HG03378 (cell line): ENCODE data around the gene ELF1.

Experiments
- ATAC-seq: cut with Tn5 transposase; IDR thresholded peaks from one replicate; pipeline ENCODE4 v1.9.1; 2021; ENCODE audit warnings: mild to moderate bottlenecking, moderate library complexity; ENCODE audit not compliant: unreplicated experiment

The ELF1 gene

DNA sequence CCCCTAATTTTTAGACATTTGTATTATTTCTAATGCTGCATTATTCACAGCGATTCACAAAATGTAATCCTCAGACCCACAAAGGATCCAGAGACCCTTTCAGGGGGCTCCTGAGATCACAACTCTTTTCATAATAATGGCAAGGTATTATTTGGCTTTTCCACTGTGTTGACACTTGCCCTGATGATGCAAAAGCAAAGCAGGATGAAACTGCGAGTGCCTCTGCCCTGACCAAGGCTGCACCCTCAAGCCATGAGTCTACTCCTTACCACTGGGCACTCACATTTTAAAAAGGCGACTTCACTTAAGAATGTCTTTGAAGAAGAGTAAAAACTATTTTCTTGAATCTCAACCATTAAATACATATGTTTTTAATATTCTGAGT, 11.4 kb downstream of the ELF1 start:
- no peak for ATAC-seq

DNA sequence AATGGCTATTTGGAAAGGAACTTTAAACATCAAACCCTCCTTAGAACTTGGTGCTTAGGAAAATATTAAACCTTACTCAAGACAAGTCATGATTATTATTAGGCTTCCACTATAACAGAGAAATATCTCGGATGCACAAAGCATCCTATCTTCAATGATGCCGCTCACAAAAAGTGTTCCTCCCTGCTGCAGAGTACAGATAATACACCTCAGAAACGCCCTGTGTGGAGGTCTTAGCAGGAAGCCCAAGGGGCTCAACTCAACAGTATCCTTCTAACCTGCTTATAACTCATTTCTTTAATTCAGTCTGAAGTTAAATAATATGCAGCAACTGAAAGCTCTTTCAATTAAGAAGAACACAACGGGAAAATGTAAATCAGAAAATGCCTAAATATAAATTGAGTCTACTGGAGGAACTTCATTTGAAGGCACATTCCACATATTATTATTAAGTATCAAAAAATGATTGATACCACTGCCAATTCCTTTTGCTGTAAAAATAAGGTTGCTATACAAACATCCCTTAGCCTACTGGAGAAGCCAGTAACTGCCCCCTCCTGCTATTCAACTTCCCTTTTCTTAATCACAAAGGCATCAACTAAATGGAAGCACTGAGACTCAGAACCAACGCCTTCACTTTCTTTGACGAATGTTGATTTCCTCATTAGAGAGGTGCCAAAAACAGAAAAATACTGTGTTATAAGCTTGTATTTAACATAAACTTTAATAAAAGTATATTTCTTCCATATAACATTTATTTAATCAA, 12.0 kb downstream of the ELF1 start:
- no peak for ATAC-seq

DNA sequence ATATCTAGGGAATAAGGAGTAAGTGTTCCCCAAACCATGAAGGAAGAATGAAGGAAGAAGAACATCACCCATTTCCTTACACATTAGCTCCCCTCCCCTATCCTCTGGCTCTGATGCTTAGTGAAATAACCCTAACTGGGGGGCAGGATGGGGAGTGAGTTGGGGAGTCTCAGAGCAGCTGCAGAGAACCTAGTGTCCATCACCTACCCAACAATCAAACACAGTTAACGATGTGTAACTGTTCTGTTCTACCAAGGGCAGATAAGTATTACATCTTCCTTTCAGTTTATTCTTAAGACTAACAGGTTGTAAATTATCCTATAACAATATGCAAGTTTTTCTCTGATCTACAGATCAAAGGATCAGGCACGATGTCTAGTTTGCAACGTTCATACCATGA, 12.8 kb downstream of the ELF1 start:
- no peak for ATAC-seq

DNA sequence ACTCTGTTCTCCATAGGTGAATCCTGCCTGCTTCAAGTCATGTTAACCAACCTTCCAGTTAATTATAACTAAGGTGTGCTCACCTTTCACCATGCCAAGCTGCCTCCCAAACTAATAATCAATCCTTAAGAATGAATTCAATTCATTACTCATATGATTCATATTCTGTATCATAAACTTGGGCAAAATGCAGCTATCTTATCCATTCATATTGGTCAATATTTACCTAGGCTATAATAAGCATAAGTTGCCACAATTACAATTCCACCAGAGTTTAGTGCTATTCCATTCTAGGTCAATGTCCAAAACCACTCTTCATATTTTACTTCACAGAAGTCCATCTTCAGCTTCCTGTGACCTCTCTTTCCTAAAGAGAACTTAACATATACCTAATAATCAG, 13.4 kb downstream of the ELF1 start:
- ATAC-seq, result no peak

DNA sequence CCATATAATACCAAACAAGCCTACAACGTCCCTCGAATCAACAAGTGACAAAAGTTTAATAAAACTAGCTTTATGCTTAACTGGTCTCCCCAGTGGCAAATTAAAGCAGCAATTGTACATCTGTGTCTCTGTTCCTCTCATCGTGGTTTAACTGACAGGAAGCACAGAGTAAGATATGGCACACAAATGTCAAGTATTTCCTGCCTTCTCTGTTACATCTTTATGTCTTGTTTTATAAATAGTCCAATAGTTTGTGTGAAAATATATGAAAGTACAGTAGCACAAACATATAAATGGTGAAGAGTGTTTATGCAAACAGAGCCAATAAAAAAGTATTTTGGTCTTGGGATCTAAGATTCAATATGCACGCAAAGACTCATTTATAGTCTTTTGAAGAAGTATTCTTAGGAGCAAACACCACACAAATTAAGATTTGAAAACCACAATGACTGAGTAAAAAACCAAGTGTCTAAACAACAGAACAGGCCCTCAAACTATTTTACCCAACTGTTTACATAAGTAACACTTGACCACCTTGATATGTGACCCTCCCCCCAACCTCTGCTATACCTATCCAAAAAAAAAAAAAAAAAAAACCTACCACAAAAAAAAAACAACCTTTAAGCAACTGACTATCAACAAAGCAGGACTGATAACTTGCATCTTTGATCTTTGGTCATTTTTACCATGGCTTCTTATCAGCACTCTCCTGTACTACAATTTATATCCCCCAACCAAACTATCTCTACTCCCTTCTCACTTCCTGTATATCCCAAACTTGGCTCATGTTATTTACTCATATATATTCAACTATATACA, 14.0 kb downstream of the ELF1 start:
- peak; percentile 71 for ATAC-seq

DNA sequence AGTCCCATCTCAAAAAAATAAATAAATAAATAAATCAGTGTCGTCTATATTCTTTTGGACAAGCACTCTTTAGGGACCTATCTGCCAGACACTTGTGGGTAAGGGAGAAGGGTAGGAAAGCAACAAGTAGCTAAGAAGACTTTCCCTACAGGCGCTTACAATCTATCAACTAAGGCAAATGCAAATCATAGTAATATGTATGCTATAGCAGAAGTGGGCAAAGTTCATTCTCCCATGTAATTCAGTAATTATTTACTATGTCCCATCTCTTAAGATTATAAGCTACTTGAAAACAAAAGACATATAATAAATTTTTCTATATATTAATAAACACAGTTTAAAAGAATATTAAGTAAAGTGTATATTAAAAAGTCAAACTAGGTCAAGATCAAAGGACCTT, 16.5 kb downstream of the ELF1 start:
- no peak for ATAC-seq

DNA sequence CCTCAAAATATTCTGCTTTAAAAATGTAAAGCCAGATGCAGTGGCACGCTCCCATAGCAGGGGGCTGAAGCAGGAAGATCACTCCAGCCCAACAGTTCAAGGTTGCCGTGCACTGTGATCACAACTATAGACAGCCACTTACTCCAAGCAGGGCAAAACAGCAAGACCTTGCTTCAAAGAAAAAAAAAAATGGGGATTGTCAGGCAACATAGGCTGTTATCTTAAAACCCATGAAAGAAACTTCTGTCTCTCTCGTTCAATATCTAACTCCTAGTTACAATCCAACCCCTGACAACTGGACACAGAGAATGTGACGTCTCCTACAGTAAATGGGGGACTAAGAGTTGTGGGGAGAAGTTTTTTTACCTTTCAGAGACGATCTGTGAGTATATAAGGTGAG, 17.4 kb downstream of the ELF1 start:
- ATAC-seq, result no peak

DNA sequence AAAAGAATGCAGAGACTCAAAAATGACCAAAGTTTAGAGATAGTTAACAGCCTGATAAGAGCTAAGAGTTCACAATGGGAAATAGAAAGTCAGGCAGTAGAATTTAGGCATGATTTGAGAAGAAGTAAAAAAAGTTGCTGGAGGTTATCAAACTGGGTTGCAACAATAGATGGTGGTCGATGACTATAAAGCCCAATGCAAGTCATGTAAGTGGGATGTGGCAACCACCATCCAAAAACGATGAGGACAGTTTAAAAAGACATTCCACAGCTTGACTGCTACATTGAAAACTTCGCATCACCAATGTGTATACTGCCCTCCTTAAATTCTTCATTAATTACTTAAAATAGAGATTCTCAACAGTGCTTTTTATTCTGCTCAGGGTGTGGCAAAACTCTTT, 19.7 kb downstream of the ELF1 start:
- ATAC-seq, result no peak

DNA sequence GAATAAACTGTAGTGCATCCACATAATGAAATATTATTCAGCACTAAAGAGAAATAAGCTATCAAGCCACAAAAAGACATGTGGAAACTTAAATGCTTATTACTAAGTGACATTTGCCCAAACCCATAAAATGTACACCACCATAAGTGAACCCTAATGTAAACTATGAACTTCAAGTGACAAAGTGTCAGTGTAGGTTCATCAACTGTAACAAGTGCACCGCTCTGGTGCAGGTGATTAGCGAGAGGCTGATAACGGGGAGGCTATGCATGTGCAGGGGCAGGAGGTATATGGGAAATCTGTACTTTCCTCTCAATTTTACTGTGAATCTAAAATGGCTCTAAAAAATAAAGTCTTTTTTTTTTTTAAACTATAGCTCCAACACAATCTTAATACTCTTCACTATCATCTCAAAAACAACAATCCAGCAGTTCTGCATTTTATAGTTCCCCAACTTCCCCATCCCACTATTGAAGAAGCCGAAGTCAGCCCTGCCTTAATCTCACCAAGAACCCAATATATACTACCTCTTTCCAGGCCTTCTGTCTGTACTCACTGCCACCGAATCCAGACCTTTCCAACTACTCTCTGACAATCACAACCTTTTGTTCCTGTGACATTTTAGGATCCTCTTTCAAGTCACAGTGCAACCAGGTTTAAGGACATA, 22.6 kb downstream of the ELF1 start:
- ATAC-seq, result no peak

DNA sequence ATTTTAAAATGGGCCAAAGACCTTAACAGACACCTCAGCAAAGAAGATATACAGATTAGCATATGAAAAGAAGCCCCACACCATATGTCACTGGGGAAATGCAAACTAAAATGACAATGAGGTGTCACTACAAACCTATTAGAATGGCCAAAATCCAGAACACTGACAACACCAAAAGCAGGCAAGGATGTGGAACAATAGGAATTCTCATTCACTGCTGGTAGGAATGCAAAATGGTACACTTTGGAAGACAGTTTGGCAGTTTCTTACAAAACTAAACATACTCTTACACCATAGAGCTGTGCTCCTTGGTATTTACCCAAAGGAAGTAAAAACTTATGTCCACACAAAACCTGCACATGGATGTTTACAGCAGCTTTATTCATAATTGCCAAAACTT, 23.1 kb downstream of the ELF1 start:
- ATAC-seq, result no peak

DNA sequence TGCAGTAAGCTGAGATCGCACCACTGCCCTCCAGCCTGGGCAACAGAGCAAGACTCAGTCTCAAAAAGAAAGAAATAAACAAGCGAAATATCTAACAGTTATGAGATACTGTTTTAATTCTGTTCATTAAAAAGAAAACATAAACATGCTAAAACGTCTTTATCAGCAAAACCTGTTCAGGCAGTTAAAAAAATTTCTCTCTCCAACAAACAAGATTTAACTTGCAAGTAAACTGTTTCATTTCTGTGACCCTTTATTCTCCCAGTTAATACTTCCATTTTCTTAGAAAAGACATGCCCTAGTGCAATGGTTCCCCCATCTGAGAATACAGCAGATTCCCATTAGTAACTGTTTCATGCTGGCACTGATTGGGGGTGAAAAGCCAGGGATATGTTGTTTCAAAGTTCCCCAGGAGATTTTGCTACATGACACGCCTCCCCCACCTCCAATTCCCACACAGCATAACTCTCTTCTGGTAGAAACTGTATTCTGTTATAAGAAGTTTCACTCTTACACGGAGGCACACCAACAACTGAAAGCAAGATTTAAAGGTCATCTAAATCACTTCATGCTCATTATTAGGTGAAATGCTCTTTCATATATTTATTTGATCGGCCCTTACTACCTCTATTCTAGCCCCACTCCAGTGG, 24.4 kb downstream of the ELF1 start:
- peak; percentile 79 for ATAC-seq

DNA sequence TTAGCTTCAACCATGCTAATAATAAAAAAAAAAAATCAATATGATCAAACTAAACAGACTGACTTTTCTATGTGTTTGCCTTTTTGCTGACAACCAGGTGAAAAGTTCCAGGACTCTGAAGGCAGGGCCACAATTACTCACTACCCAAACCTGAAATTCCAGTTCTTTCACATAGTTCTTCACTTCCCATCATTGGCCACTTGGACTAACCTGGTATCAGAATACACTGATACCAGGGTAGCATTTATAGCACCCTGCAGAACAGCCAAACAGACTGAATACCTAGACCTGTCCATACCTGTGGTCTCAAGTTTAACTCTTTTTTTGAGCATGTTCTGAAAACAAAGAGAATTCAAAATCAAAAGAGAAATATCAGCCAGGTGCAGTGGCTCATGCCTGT, 25.1 kb downstream of the ELF1 start:
- no peak for ATAC-seq

DNA sequence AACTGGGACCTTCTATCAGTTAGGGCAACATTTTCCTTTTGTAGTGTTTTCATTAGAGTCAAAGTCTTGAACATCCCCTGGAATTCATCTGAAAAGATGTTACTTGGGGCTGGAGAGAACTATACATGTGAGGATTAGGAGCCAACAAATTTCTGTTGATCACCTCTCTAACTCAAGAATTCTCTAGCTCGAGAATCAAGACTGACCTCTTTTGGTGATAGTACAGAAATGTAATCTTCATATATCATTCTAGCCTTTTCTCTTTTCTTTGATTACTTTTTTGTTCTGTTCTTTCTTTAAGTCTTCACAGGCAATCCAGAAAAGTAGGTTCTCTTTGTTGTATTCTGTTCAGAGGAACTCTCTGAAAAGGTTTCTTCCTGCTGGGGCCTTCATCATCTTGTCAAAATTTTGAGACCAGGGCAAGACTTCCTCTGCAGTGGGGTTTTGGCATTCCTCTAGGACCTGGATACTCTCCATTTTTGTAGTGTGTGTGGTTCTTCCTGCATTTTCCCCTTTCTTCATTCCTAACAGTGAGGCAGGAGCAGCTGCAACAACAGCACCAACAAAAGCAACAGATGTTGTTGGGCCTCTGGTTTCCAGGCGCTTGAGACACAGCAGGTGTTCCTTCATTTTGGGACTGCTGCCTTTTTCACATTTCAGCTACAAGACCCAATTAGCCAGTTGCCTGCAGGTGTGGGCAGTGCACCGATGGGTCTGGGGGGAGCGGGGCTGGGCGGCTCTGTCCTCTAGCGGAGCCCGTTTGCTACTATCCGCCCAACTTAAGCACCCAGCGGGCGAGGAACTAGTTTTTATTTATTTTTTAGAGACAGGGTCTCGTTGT, 26.2 kb downstream of the ELF1 start:
- ATAC-seq, result no peak

DNA sequence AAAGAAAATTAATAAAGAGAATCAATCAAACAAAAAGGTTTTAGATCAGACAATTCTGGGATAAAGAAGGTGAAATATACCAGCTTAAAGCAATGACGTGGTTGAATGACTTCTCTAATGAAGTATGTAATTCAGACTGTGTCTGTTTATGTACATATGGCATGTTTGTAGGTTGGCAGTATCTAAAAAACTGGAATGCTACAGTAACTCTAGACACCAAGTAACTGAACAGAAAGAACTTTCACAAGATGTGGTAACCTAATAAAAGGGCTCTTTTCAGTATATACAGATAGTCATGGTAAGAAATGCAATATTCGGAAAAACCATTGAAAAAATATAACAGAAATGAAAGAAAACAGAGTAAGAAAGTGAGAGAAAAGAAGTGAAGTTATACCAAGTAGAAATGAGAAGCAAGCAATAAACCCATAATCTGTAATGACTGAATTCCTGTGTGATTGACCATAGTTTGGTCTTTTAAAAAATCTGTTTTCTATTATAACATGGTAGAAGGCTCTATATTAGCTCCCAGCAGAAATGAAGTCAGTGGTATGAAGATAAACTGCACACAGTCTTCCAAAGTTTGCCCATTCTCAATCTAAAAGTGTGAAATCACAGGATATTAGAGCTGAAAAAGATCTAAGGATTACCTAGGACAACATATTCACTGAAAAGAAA, 31.4 kb downstream of the ELF1 start:
- ATAC-seq, result no peak

DNA sequence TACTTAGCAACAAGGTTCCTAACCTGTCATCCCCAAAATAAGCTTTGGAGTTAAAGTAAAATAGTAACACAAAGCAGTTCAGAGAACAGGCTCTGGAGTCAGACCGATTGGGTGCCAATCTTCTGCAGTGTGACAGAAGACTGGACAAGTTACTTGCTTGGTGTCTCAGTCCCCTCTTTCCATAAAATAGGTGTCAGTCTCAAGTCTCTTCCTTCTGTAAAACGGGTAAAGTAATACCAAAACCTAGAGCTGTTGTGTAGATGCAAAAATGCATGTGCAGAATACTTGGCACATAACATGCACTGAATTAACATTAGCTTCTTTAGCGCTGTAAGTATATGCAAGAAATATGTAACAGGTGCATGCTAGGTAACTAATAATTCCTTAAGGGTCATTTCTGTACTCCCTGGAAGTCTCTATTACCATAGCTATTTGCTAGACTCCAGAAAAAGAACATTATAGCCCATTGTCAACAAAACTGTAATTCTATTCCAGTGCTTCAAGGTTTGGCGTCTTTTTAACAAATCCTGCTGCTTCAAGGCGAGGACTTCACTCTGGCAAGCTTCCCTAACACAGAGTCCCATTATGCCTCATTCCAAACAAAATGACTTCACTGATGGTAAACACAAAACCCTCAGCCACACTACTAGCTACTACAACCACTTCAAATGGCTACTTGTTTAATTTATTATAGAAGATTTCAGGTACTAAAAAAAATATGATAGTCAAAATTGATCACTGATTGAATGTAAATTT, 32.8 kb downstream of the ELF1 start:
- no peak for ATAC-seq

DNA sequence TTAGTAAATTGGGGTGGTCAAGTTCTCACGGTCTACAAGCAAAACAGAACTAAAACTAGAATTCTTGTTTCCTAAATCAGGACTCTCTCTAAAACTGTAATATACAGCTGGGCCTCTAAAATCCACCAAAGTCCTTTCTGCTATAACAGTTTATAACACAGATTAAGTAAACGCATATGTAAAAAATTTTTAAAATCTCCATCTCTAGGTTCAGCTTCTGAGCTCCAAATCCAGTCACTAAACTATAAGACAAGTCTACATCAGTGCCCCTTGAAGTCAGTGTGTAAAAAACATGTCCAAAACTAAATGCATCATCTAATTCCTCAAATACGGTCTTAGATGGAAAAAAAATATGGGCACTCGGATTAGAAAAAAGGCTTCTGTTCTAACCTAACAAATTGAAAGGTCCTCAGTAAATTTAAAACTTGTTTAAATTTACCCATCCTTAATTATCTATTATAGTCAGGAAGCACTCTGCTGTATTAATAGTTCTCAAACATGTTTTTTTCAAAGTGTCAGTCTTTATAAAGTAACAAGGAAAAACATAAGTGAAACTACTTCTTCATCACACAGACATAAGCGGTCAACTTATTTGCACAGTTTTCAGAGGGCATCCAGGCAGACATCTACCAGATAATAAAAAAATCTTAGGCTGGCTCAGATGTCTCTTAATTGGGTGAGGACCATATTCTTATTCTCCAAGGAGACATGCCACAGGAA, 33.6 kb downstream of the ELF1 start:
- ATAC-seq, result no peak

DNA sequence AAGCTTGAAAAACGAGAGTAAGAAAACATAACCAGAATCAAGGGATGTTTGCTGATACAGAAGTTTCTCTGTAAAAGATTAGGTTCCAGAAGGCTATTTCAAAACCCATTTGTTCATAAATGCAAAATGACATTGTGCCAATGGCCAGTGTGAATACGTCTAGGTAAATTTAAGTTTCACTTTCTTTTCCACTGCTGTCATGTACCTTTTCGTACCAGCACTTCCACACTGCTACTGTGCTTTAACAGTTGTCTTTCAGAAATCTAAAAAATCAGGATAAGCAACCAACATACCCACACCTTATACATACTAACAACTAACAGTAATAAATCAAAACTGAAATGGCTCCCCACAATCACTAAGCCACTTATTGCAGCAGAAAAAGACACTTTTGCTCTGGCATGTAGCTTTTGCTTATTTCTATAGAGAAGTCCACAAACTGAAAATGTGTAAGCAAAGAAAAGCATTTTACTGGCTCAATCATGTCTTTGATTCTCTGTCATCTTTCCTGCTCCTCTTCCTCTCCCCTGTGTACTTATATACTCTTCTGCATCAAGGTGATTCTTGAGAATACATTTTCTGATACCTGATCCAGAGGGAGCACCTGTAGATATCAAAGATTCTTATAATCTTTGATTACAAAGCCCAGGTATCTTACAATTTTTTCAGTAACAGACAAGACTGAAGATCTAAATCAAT, 34.3 kb downstream of the ELF1 start:
- ATAC-seq, result peak; percentile 41
